C4-2B (cell line): ENCODE measurements around the gene MTR.

Experiments used
- CTCF ChIP-seq: fragments of 450-650 bp; conservative IDR thresholded peaks from 2 replicates; pipeline ENCODE4 v1.5.1; 2017; ENCODE audit warnings: mild to moderate bottlenecking
- ZFX ChIP-seq: fragments of 450-650 bp; IDR thresholded peaks from 2 replicates; pipeline ENCODE4 v1.6.1; 2017

- TF ChIP-seq CTCF (no peak), ZFX (no peak)
These were observed 65.0 kb downstream of the MTR start for GRCh38 chr1:236860101-236860500.
